ENCODE data around the gene WASF2.

GRCh38 chr1:27513528-27513927 lies 23.6 kb upstream of the WASF2 start:
- TF ChIP-seq CTCF (IDR thresholded peaks at IDR 0.05; ENCODE audit: low read length), result no peak
- no peak for TF ChIP-seq EZH2 (IDR thresholded peaks at IDR 0.05; ENCODE audit: borderline replicate concordance, low read length)

All from OCI-LY1 (cell line).